Activated CD4-positive, alpha-beta T cell treated with anti-CD3 and anti-CD28 coated beads, Interleukin-2, amount 50 U/mL, for 48 hours (primary cell): ENCODE measurements around the gene TTC34.
"Not testable (repeated sequence)": the region's sequence is repeated elsewhere in the genome, so short reads cannot be mapped to it uniquely, and the experiment has no call there.

ENCODE experiments used
- DNase-seq, 2 experiments: peaks; one replicate each; pipeline ENCODE4 v3.0.0-alpha.2; 2020

Gene TTC34

GRCh38 chr1:2759433-2759832, 42.1 kb downstream of the TTC34 start:
- DNase-seq: not testable (repeated sequence)

GRCh38 chr1:2757519-2757918, 44.0 kb downstream of the TTC34 start:
- DNase-seq: not testable (repeated sequence)

GRCh38 chr1:2755426-2755825, 46.1 kb downstream of the TTC34 start:
- DNase-seq: not testable (repeated sequence)

- DNase-seq: not testable (repeated sequence)
Measured at GRCh38 chr1:2754597-2754996, 46.9 kb downstream of the TTC34 start.

GRCh38 chr1:2752503-2752902, 49.0 kb downstream of the TTC34 start:
- not testable (repeated sequence) for DNase-seq

- DNase-seq: not testable (repeated sequence)
Measured at GRCh38 chr1:2751866-2752265, 49.6 kb downstream of the TTC34 start.

- DNase-seq: not testable (repeated sequence)
Measured at GRCh38 chr1:2750766-2751730, 50.4 kb downstream of the TTC34 start.

GRCh38 chr1:2750041-2750680, 51.3 kb downstream of the TTC34 start:
- not testable (repeated sequence) for DNase-seq

GRCh38 chr1:2748626-2749025, 52.9 kb downstream of the TTC34 start:
- not testable (repeated sequence) for DNase-seq

- DNase-seq: not testable (repeated sequence)
Measured at GRCh38 chr1:2694796-2695195, 106.7 kb downstream of the TTC34 start.

- not testable (repeated sequence) for DNase-seq
Measured at GRCh38 chr1:2690180-2690579, 111.3 kb downstream of the TTC34 start.

- DNase-seq: not testable (repeated sequence)
Measured at GRCh38 chr1:2688336-2688665, 113.2 kb downstream of the TTC34 start.

- not testable (repeated sequence) for DNase-seq
Measured at GRCh38 chr1:2687638-2688335, 113.7 kb downstream of the TTC34 start.

- not testable (repeated sequence) for DNase-seq
Measured at GRCh38 chr1:2687174-2687591, 114.3 kb downstream of the TTC34 start.

GRCh38 chr1:2686091-2686863, 115.2 kb downstream of the TTC34 start:
- DNase-seq: not testable (repeated sequence)

GRCh38 chr1:2685671-2686070, 115.8 kb downstream of the TTC34 start:
- DNase-seq: not testable (repeated sequence)

- not testable (repeated sequence) for DNase-seq
Measured at GRCh38 chr1:2684878-2685277, 116.6 kb downstream of the TTC34 start.

- DNase-seq: not testable (repeated sequence)
Measured at GRCh38 chr1:2684000-2684399, 117.5 kb downstream of the TTC34 start.

GRCh38 chr1:2683321-2683741, 118.2 kb downstream of the TTC34 start:
- not testable (repeated sequence) for DNase-seq

- not testable (repeated sequence) for DNase-seq
Measured at GRCh38 chr1:2682879-2683278, 118.6 kb downstream of the TTC34 start.

GRCh38 chr1:2676726-2677125, 124.8 kb downstream of the TTC34 start:
- DNase-seq: not testable (repeated sequence)

- not testable (repeated sequence) for DNase-seq
Measured at GRCh38 chr1:2671656-2672055, 129.8 kb downstream of the TTC34 start.
